GM08714 (cell line): Measurements from ENCODE around the gene ANKRD40.

Experiments used
- H3K4me3 ChIP-seq: fragments of 200-500 bp; sonication (Bioruptor generic); 2 replicates; pipeline ENCODE4 v1.5.1; 2014; ENCODE audit warnings: mild to moderate bottlenecking, low read length, inconsistent platforms
- ZNF274 ChIP-seq: IDR thresholded peaks from 2 replicates; pipeline ENCODE4 v1.6.1; 2012; ENCODE audit warnings: mild to moderate bottlenecking, low read depth, low read length

The ANKRD40 gene

DNA sequence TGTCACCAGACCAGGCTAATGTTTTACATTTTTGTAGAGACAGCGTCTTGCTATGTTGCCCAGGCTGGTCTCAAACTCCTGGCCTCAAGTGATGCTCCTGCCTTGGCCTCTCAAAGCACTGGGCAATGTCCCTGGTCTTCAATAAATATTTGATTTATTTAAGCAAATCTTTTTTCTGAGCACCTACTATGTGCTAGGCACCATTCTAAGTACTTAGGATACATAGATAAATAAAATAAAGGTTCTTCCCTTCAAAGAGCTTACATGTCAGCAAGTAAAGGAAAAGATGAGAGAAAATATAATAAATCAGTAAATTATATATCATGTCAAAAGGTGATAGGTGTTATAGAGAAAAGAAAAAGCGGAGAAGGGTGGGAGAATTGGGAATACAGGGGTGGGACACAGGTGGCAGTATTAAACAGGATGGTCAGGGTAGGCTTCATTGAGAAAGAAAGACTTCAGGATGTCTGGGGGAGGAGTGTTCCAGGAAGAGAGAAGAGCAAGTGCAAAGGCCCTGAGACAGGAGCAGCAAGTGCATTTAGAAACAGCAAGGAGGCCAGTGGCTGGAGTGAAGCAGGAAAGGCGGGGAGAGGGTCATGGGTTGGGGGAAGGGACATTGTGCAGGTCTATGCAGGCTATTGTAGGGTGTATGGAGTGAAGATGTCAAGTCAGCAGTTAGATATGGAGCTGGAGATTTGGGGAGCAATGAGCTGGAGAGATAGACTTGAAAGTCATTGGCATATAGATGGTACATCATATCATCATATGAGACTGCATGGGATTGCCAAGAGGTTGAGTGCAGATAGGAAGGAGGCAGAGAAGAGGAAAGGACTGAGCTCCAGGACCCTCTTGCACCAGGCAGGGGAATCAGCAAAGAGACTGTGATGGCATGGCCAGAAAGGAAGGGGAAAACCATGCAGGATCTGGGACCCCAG, 61.7 kb downstream of the ANKRD40 start:
- TF ChIP-seq ZNF274, result no peak
- H3K4me3 ChIP-seq, result no peak overlapping the region
